GM12891 (cell line): ENCODE data around the gene CIB4.
A peak's percentile ranks its signal among the peaks of the same experiment; 100 is the strongest.

Source experiments
- DNase-seq: peaks from one replicate; pipeline ENCODE4 v3.0.0; 2011; ENCODE audit warnings: low spot score; ENCODE audit not compliant: insufficient read length
- FAIRE-seq: peaks from 2 replicates; lab custom pipeline; 2011; peaks lifted over from hg19 to GRCh38; lab: Jason Lieb, UNC
- PAX5 ChIP-seq: IDR thresholded peaks from 2 replicates; pipeline ENCODE4 v1.6.1; 2011; ENCODE audit warnings: low read length, moderate library complexity, mild to moderate bottlenecking; ENCODE audit not compliant: insufficient read depth, severe bottlenecking
- POLR2A ChIP-seq: IDR thresholded peaks from 2 replicates; pipeline ENCODE4 v1.6.1; 2011; ENCODE audit warnings: low read depth, low read length, control low read depth
- POLR2AphosphoS5 ChIP-seq: IDR thresholded peaks from 2 replicates; pipeline ENCODE4 v1.6.1; 2011; ENCODE audit warnings: low read depth, low read length, control low read depth
- POU2F2 ChIP-seq: IDR thresholded peaks from 2 replicates; pipeline ENCODE4 v1.6.1; 2011; ENCODE audit warnings: low read depth, mild to moderate bottlenecking, control low read depth, low read length, moderate library complexity
- SPI1 ChIP-seq: IDR thresholded peaks from 2 replicates; pipeline ENCODE4 v1.6.1; 2011; ENCODE audit warnings: low read depth, low read length, control low read depth
- TAF1 ChIP-seq: IDR thresholded peaks from 2 replicates; pipeline ENCODE4 v1.6.1; 2011; ENCODE audit warnings: low read depth, low read length, control low read depth

CIB4 gene

DNA sequence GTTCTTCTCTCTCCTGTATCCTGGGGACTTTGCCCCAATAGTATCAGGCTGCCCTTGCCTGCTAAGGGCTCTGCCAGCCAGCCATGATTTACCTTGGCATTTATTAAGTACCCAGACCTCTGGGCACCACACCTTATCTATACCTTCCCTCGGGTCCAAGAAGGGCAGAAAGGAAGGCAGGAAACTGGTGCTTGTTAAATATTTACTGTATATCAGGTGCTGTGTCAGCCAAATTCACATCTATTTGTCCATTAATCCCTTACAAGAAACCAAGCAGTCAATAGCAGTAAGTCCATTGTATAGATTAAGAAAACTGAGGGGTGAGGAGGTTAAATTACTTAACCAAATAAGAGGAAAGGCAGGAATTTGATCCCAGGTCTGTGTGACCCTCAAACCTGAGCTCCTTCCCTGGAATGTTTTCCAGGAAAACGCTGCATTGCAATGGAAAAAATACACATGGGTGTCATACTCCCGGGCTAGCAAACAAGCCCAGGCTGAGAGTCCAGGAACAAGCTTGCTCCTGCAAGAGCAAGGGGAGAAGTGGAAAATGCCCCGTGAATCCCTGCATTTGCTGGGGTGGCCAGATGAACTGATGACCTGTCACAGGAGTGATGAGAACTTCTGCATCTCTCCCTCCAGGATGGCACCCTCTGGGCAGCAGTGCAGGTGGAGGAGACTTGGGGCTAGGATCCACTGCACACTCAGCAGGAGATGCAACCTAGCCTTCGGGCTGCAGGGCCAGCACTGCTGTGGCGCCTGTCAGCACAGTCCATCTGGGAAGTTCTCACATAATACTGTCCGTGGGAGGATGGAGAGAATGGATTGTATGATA, 30.4 kb downstream of the CIB4 start:
- no peak for DNase-seq
- no peak for TF ChIP-seq TAF1
- FAIRE-seq, result no peak

DNA sequence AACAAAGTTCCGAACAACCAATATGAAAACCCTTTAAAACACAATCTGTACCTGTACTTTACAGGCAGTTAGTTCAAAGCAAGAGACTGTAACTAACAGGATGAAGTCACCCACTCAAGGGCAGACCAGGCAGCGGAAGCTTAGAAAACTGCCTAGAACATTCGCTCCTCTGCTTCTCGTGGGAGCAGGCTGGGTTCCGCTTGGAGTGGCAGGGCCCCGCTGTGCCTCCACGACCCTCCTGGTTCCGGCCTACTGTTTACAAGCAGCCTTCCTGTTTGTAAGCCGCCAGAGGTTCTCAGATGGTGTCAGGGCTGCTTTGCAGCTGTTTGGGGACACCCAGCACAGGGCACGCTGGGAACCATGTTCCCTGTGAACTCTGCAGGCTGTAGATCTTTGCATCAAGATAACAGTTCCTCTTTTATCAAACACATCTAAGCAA, 31.3 kb downstream of the CIB4 start:
- FAIRE-seq (no peak), DNase-seq (no peak)

DNA sequence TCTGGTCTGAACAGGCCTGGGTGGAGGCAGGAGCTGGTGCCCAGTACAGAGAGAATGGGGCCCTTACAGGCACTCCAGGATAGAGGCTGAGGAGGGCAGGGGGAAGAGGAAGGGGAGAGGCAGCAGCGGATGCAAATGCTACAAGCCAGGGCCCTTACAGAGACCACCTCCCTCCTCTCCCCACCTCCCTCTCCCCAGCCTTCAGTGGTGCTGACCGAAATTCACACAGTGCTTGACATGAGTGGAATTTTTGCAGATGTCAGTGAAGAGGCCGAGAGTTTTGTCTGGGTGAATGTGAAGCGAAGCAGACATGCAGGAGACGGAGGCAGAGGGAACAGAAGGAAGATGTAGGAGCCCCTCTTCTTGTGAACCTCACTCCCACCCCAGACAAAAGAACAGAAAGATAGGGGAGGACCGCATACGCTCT, 31.9 kb downstream of the CIB4 start:
- no peak for DNase-seq
- TF ChIP-seq POU2F2, result no peak
- no peak for TF ChIP-seq TAF1
- no peak for TF ChIP-seq PAX5
- no peak for TF ChIP-seq SPI1
- no peak for TF ChIP-seq POLR2A
- TF ChIP-seq POLR2AphosphoS5, result no peak
- no peak for FAIRE-seq

More for the DNA sequence above, 31.3 kb downstream of the CIB4 start:
- peak; percentile 32; the same call in 1 of the 2 replicates for TF ChIP-seq SPI1
- no peak for TF ChIP-seq POLR2AphosphoS5

DNA sequence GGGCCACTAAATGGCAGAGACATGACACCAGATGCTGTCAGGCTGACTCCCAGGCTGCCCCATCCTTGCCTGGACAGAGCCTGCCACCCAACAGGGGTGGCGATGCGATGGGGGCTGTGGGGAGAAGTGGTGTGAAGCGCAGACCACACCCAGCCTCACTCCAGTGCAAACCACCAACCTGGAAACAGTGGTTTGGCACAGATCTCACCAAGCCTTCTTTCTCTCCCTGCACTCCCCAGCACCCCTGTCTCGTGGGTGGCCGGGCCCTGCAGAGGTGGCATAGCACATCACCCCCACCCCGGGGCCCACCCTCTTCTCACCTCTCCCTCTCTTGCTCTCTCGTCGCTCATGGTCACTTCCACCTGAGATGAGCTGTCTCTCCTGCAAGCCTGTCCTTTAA, 32.6 kb downstream of the CIB4 start:
- FAIRE-seq (no peak), DNase-seq (no peak)

DNA sequence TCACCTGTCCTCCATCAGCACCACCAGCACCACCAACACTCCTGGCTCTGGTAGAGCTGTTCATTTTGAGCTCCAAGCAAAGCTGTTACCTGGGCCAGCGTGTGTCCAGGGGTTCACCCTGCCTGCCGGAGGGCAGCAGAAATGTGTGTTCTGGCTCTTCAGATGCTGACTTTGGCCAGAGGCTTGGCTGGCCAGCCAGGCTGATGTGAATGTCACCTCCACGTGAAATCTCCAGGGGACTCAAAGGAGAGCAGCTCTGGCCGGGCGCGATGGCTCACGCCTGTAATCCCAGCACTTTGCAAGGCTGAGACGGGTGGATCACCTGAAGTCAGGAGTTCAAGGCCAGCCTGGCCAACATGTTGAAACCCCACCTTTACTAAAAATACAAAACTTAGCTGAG, 33.5 kb downstream of the CIB4 start:
- no peak for FAIRE-seq
- no peak for DNase-seq
- TF ChIP-seq TAF1, result no peak
- no peak for TF ChIP-seq SPI1
- TF ChIP-seq POLR2A, result no peak
- TF ChIP-seq PAX5, result no peak
- no peak for TF ChIP-seq POU2F2
- no peak for TF ChIP-seq POLR2AphosphoS5

More for the DNA sequence above, 32.6 kb downstream of the CIB4 start:
- TF ChIP-seq PAX5 (no peak), POU2F2 (no peak), SPI1 (no peak), TAF1 (no peak), POLR2AphosphoS5 (no peak), POLR2A (no peak)

DNA sequence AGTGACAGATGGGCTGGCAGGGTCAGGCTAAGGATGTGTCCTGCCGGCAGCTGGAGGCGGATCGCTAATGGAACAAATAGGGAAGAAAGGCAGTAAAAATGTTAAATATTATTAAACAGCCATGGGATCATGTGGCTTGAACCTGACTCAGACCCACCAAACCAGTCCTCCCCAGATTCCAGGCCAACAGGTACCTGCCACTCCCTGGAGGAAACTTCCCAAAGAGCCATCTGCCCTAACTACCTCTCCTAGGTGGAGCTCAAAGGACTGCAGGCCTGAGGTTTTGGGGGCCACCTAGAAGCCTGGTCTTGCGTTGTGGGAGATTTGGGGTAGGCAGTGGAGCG, 34.3 kb downstream of the CIB4 start:
- FAIRE-seq, result no peak

DNA sequence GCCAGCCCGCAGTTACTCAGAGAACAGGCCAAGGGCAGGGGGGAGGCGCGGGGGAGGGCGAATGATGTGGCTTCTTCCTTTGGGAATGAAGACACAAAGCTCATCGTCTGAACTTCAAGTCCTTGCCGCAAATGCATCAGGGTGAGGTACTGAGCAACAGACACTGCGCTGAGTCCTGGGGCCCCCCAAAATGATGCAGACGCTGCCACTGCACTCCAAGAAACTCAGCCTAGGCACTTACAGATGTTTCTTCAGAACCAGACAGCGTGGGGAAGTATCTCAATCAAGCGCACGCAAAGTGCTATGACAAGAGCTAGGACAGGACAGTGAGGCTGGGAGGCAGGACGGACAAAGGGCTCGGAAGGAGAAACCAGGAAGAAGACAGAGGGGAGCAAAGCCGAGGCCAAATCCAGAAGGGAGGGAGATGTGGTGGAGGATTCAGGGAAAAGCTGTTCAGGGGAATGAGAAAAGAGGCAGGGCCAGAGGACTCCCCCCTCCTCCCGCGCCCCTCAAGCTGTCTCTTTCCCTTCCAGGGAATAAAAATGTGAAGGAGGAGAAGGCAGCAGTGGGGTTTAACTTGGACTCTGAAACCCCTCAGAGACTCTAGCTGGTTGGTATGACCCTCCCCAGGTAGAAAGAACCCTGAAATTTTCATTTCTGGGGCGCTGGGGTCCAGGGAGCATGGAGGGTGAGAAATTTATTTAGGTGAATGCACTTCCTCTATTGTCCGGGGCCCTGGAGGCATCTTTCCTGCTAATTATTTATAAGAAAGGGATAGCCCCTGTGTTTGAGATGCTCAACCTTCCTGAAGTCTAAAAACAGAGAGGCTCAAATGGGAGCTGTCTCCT, 34.9 kb downstream of the CIB4 start:
- DNase-seq, result no peak
- no peak for TF ChIP-seq TAF1
- TF ChIP-seq POLR2AphosphoS5, result no peak
- TF ChIP-seq PAX5, result no peak
- no peak for TF ChIP-seq POLR2A
- TF ChIP-seq POU2F2, result no peak
- no peak for TF ChIP-seq SPI1
- no peak for FAIRE-seq

More for the DNA sequence above, 34.3 kb downstream of the CIB4 start:
- DNase-seq, result no peak
- TF ChIP-seq POLR2A (no peak), POLR2AphosphoS5 (no peak), PAX5 (no peak), TAF1 (no peak), POU2F2 (no peak), SPI1 (no peak)

DNA sequence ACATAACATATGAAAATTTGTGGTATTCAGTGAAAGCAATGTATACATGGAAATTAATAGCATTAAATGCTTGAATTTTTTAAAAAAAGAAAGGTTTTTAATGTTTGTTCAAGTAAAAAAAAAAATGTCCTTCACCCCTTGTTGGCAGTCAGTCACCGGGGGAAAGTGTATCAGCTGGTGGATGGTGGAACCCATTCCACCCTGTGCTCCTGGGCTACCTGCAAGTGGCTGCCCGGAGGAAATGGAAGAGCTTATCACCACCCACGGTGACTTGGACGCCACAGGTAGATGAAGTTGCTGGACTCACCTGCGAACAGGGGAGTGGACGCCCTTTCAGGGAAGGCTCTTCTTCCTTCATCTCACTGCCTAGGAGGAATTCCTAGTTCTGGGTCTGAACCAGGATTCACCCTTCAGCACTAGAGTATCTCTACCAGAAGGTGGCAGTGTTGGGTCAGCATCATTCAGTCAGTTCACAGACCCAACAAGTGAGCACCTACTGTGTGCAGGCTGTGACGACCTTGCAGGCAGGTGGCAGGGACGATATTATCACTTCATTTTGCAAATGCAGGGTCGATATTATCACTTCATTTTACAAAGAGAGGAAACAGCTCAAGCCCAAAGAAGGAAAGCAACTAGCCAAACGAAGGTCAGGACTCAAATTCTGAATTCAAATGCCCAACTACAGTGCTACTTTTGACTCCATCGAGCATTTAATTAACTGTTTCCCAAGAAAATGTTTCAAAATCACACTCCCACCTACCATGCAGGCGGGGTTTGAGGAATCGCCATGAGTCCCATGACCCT, 35.8 kb downstream of the CIB4 start:
- FAIRE-seq (peak; percentile 86), DNase-seq (no peak)
- TF ChIP-seq POLR2AphosphoS5 (no peak), PAX5 (no peak), POU2F2 (no peak), TAF1 (no peak), SPI1 (no peak), POLR2A (no peak)

DNA sequence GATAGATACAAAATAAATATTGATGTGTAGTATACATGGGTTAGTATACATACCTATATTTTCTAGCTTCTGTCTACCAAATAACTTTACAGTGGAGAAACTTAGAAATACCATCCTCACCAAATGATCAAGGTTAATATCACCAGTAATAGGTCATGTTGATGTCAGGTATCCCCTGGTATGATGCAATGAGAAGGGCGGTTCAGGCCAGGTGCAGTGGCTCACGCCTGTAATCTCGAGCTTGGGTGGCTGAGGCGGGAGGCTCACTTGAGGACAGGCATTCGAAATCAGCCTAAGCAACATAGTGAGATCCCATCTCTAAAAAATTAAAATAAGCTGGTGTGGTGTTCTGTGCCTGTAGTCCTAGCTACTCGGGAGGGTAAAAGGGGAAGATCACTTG, 38.6 kb downstream of the CIB4 start:
- FAIRE-seq (no peak), DNase-seq (no peak)
- no peak for TF ChIP-seq POLR2A
- no peak for TF ChIP-seq SPI1
- no peak for TF ChIP-seq POLR2AphosphoS5
- no peak for TF ChIP-seq POU2F2
- TF ChIP-seq TAF1, result no peak
- TF ChIP-seq PAX5, result no peak
